AG04449 (cell line): ENCODE data around the gene ZBTB7B.
"Not testable (repeated sequence)": the region's sequence is repeated elsewhere in the genome, so short reads cannot be mapped to it uniquely, and the experiment has no call there.

Experiments
- CTCF ChIA-PET: fragments of 350-600 bp; formaldehyde crosslinking; extraction: SDS; loops from one replicate; lab custom pipeline; 2021; ENCODE audit warnings: antibody characterized with exemption; lab: Yijun Ruan, JAX
- POLR2A ChIA-PET: fragments of 400-600, 350-600 bp; formaldehyde crosslinking; extraction: SDS; loops from one replicate; lab custom pipeline; 2020; ENCODE audit warnings: antibody characterized with exemption, inconsistent platforms; lab: Yijun Ruan, JAX
- DNase-seq: peaks from one replicate; pipeline ENCODE4 v3.0.0-alpha.2; 2010; ENCODE audit warnings: low read depth, low spot score
- H3K4me3 ChIP-seq: 2 replicates; pipeline ENCODE4 v1.5.1; 2011; ENCODE audit warnings: low read depth, mild to moderate bottlenecking, control low read depth, low read length
- CTCF ChIP-seq: IDR thresholded peaks from one replicate; pipeline ENCODE4 v1.5.1; 2011; ENCODE audit warnings: mild to moderate bottlenecking, moderate library complexity, low read length, control low read depth, inconsistent platforms; ENCODE audit not compliant: insufficient read depth; ENCODE audit errors: missing control alignments

Gene ZBTB7B

GRCh38 chr1:154973344-154974101, 29.1 kb upstream of the ZBTB7B start:
- peak; percentile 82 for DNase-seq
- H3K4me3 ChIP-seq: peak overlapping the region; percentile 75
- ChIA-PET POLR2A (interaction anchor here (0.5 to 4.7 kb wide), 11 partner anchors 9 to 111 kb away, joined by 3 to 74 read pairs (median 4); partner anchors contain the start of genes FLAD1, LENEP, PBXIP1 and PYGO2), CTCF (interaction anchor here (1.5 to 13.1 kb wide), 5 partner anchors 12 to 199 kb away, joined by 4 to 176 read pairs (median 20); partner anchors contain the start of genes KRTCAP2, LENEP, PBXIP1 and PYGO2)
- no peak for TF ChIP-seq CTCF

- peak; percentile 100 for DNase-seq
- no peak for TF ChIP-seq CTCF
- ChIA-PET CTCF (interaction anchor here (1.0 to 13.1 kb wide), 4 partner anchors 13 to 111 kb away, joined by 3 to 176 read pairs (median 26); partner anchors contain the start of genes LENEP, PBXIP1 and PYGO2), POLR2A (interaction anchor here (0.5 to 4.7 kb wide), 8 partner anchors 9 to 29 kb away, joined by 3 to 74 read pairs (median 5); partner anchors contain the start of genes FLAD1, LENEP, PBXIP1 and PYGO2)
- H3K4me3 ChIP-seq: peak within 1 kb of the TSS; percentile 75
These were observed 28.3 kb upstream of the ZBTB7B start, which contains the start of gene CKS1B for GRCh38 chr1:154974102-154974807. TSS of gene CKS1B (plus strand) at chr1:154974681. CDS start at chr1:154974746, 65 bp downstream.

GRCh38 chr1:154974808-154975408, 27.7 kb upstream of the ZBTB7B start:
- peak overlapping the region; percentile 68 for H3K4me3 ChIP-seq
- no peak for TF ChIP-seq CTCF
- DNase-seq: peak; percentile 42
- POLR2A ChIA-PET: interaction anchor here (0.6 to 3.7 kb wide), 4 partner anchors 9 to 28 kb away, joined by 3 to 17 read pairs (median 10); partner anchors contain the start of genes FLAD1, PBXIP1 and PYGO2
- CTCF ChIA-PET: interaction anchor here (1.0 to 13.1 kb wide), 4 partner anchors 14 to 110 kb away, joined by 3 to 176 read pairs (median 26); partner anchors contain the start of genes LENEP, PBXIP1 and PYGO2

- peak overlapping the region; percentile 68 for H3K4me3 ChIP-seq
- DNase-seq: no peak
- ChIA-PET CTCF (interaction anchor here (1.0 to 13.1 kb wide), 4 partner anchors 20 to 28 kb away, joined by 3 to 176 read pairs (median 3); partner anchors contain the start of genes LENEP, PBXIP1 and ZBTB7B), POLR2A (interaction anchor here (0.6 to 3.7 kb wide), 4 partner anchors 8 to 28 kb away, joined by 3 to 17 read pairs (median 10); partner anchors contain the start of genes FLAD1, PBXIP1 and PYGO2)
- no peak for TF ChIP-seq CTCF
These were observed 27.1 kb upstream of the ZBTB7B start for GRCh38 chr1:154975409-154976059.

- H3K4me3 ChIP-seq, POLR2A ChIA-PET: not testable (repeated sequence)
These were observed 24.8 kb upstream of the ZBTB7B start for GRCh38 chr1:154977762-154978161.

More at GRCh38 chr1:154977762-154978161, 24.8 kb upstream of the ZBTB7B start:
- DNase-seq: not testable (repeated sequence)
- CTCF ChIA-PET: interaction anchor here (0.7 to 13.1 kb wide), 5 partner anchors 16 to 107 kb away, joined by 3 to 176 read pairs (median 3); partner anchors contain the start of genes LENEP and PYGO2
